Stimulated activated CD4-positive, alpha-beta T cell treated with anti-CD3 and anti-CD28 coated beads, TNF-alpha, amount 100 ng/mL, for 48 hours (primary cell): ENCODE results near the gene PLG.
"Not testable (repeated sequence)": the region's sequence is repeated elsewhere in the genome, so short reads cannot be mapped to it uniquely, and the experiment has no call there.

Source experiments
- DNase-seq, 3 donors: peaks; one replicate each; pipeline ENCODE4 v3.0.0-alpha.2; 2020; ENCODE audit warnings: low read depth in 3 of 3

PLG gene

GRCh38 chr6:160704688-160705087 is 2.6 kb downstream of the PLG start:
- DNase-seq: not testable (repeated sequence)

GRCh38 chr6:160708993-160709392 is 6.9 kb downstream of the PLG start:
- not testable (repeated sequence) for DNase-seq

- no peak for DNase-seq
Observed at GRCh38 chr6:160714731-160715316, 12.8 kb downstream of the PLG start.

GRCh38 chr6:160730911-160731310 is 28.9 kb downstream of the PLG start:
- DNase-seq: no peak

GRCh38 chr6:160733050-160733646 is 31.1 kb downstream of the PLG start:
- peak in 2 of 3 donors; percentile 6 to 15 for DNase-seq

GRCh38 chr6:160734627-160735026 is 32.6 kb downstream of the PLG start:
- no peak for DNase-seq

GRCh38 chr6:160735523-160735922 is 33.5 kb downstream of the PLG start:
- no peak for DNase-seq

GRCh38 chr6:160737934-160738333 is 35.9 kb downstream of the PLG start:
- no peak for DNase-seq

- DNase-seq: no peak
Observed at GRCh38 chr6:160739955-160740354, 37.9 kb downstream of the PLG start.

GRCh38 chr6:160741012-160741411 is 39.0 kb downstream of the PLG start:
- DNase-seq: not testable (repeated sequence)

GRCh38 chr6:160742090-160742489 is 40.0 kb downstream of the PLG start:
- no peak for DNase-seq

- DNase-seq: no peak
Observed at GRCh38 chr6:160750276-160750689, 48.2 kb downstream of the PLG start.

GRCh38 chr6:160753211-160753610 is 51.2 kb downstream of the PLG start:
- DNase-seq: not testable (repeated sequence)

- no peak for DNase-seq
Observed at GRCh38 chr6:160755165-160755564, 53.1 kb downstream of the PLG start.

GRCh38 chr6:160756021-160756420 is 54.0 kb downstream of the PLG start:
- DNase-seq: no peak

GRCh38 chr6:160756871-160757270 is 54.8 kb downstream of the PLG start:
- DNase-seq: no peak

- no peak for DNase-seq
Observed at GRCh38 chr6:160764847-160765246, 62.8 kb downstream of the PLG start.

- no peak for DNase-seq
Observed at GRCh38 chr6:160765412-160765811, 63.4 kb downstream of the PLG start.

- no peak for DNase-seq
Observed at GRCh38 chr6:160766657-160766988, 64.6 kb downstream of the PLG start.

GRCh38 chr6:160766989-160767646 is 65.1 kb downstream of the PLG start:
- peak in 2 of 3 donors; percentile 33 to 40 for DNase-seq

- DNase-seq: no peak
Observed at GRCh38 chr6:160767647-160768019, 65.6 kb downstream of the PLG start.

- DNase-seq: no peak
Observed at GRCh38 chr6:160768101-160768500, 66.1 kb downstream of the PLG start.

- DNase-seq: no peak
Observed at GRCh38 chr6:160774399-160774798, 72.4 kb downstream of the PLG start.
